Measurements from ENCODE around the gene TPD52L2.
A peak's percentile ranks its signal among the peaks of the same experiment; 100 is the strongest.
"Not testable (repeated sequence)": the region's sequence is repeated elsewhere in the genome, so short reads cannot be mapped to it uniquely, and the experiment has no call there.

Gene TPD52L2

GRCh38 chr20:63836458-63837344 is 28.4 kb upstream of the TPD52L2 start:
- DNase-seq, result no peak

- no peak for DNase-seq
Measured at GRCh38 chr20:63837479-63837878, 27.6 kb upstream of the TPD52L2 start.

GRCh38 chr20:63839620-63840019 is 25.4 kb upstream of the TPD52L2 start:
- no peak for DNase-seq

- DNase-seq, result no peak
Measured at GRCh38 chr20:63840405-63840828, 24.7 kb upstream of the TPD52L2 start.

- no peak for DNase-seq
Measured at GRCh38 chr20:63842258-63842657, 22.8 kb upstream of the TPD52L2 start.

- DNase-seq, result no peak
Measured at GRCh38 chr20:63843222-63843621, 21.8 kb upstream of the TPD52L2 start.

- no peak for DNase-seq
Measured at GRCh38 chr20:63843778-63844177, 21.3 kb upstream of the TPD52L2 start.

- DNase-seq, result no peak
Measured at GRCh38 chr20:63844511-63844991, 20.5 kb upstream of the TPD52L2 start.

GRCh38 chr20:63846128-63846771 is 18.8 kb upstream of the TPD52L2 start:
- DNase-seq, result no peak

- no peak for DNase-seq
Measured at GRCh38 chr20:63846888-63847236, 18.2 kb upstream of the TPD52L2 start.

GRCh38 chr20:63847237-63848002 is 17.6 kb upstream of the TPD52L2 start:
- DNase-seq, result peak in 1 of 2 donors; percentile 31

GRCh38 chr20:63848003-63848911 is 16.8 kb upstream of the TPD52L2 start:
- no peak for DNase-seq

- no peak for DNase-seq
Measured at GRCh38 chr20:63850689-63851547, 14.2 kb upstream of the TPD52L2 start.

- not testable (repeated sequence) for DNase-seq
Measured at GRCh38 chr20:63851548-63851943, 13.5 kb upstream of the TPD52L2 start.

GRCh38 chr20:63853733-63854068 is 11.4 kb upstream of the TPD52L2 start:
- not testable (repeated sequence) for DNase-seq

- DNase-seq, result peak in 1 of 2 donors; percentile 33
Measured at GRCh38 chr20:63854069-63854765, 10.9 kb upstream of the TPD52L2 start.

GRCh38 chr20:63854766-63855362 is 10.2 kb upstream of the TPD52L2 start:
- no peak for DNase-seq

- DNase-seq, result no peak
Measured at GRCh38 chr20:63855363-63856097, 9.5 kb upstream of the TPD52L2 start.

GRCh38 chr20:63856098-63856511 is 9.0 kb upstream of the TPD52L2 start:
- no peak for DNase-seq

All from bone marrow (tissue), 2 donors.